DMS153 (cell line): ENCODE results near the gene IL18RAP.

Experiments used
- DNase-seq: peaks from one replicate; lab custom pipeline; 2025; lab: John Stamatoyannopoulos, UW

The IL18RAP gene

DNA sequence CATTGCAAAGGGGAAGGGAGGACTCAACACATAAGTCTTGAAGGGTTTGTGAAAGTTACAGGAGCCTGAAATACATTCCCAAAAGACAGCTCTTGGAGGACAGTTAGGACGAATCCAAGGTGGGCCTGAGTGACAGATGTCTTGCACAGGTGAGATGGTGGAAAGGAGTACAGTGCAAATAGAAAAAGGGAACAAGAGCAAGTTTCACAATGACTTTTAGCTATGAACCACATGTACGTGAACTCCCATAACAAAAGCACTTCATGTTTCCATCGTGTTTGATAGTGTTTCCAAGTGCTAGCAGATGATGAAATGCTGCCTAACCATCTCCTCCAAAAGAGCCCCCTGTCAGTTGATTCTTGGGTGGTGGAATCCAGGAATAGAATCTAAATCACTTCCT is 1.8 kb downstream of the IL18RAP start:
- DNase-seq = no peak

GRCh38 chr2:102425441-102426132 is 2.6 kb downstream of the IL18RAP start:
- DNase-seq = no peak

GRCh38 chr2:102427249-102427648 is 4.3 kb downstream of the IL18RAP start:
- DNase-seq = no peak

DNA sequence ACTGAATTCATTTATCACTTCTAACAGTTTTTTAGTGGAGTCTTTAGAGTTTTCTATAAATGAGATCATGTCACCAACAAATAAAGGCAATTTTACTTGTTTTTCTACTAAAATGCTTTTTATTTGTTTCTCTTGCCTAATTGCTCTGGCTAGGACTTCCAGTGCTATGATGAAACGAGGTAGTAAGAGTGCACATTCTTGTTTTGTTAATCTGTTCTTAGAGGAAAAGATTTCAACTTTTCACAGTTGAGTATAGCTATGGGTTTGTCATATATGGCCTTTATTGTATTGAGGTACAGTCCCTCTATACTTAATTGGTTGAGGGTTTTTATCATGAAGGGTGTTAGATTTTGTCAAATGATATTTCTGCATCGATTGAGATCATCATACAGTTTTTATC is 5.6 kb downstream of the IL18RAP start:
- DNase-seq = no peak

- DNase-seq = no peak
These were observed 9.4 kb downstream of the IL18RAP start for GRCh38 chr2:102432386-102432785.

DNA sequence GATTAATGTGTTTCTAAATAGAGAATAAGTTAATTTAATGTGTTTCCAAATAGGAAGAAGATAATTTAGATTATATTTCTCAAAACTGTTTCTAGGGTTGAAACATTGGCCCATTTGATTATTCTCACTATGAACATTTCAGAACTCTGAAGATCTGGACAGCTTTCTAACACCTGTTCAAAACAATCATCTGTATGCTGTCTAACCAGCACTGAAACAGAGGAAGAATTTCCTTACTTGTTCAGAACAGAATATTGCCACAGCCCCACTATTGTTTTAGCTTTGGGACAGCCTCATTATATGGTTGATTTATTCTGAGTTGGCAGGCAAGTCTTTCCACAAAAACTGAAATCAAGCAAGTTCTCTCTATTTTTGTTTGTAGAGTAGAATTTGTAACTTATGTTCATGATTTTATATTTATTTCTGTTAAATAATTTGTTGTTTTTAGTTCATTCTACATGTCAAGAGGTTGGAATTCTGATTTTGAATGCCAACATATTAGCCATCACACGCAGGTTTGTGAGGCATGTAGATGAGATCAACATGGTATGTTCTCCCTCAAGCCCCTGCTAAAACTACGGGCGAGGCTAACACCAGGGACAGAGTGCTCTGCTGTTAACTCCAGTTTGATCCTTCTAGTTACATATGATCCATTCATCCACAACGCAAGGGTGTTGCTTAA is 11.2 kb downstream of the IL18RAP start:
- no peak for DNase-seq

GRCh38 chr2:102434655-102435381 is 11.9 kb downstream of the IL18RAP start:
- no peak for DNase-seq

DNA sequence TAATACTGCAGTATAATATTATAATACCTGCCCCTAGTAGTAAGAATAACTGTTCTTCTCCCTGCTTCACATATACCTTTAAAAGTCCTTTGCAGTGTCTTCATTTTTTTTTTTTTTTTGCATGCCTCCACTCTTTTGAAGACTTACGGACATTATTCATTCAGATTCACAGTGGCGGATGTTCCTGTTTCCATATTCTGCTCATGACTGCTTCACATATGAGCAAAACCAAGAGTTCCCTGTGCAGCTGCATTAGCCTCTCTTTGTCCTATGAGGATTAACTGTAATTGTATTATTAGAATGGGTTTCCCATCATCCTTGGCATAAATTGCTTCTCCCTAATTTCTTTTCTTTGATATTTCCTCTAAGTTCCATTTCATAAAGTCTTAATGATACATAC is 12.8 kb downstream of the IL18RAP start:
- no peak for DNase-seq

DNA sequence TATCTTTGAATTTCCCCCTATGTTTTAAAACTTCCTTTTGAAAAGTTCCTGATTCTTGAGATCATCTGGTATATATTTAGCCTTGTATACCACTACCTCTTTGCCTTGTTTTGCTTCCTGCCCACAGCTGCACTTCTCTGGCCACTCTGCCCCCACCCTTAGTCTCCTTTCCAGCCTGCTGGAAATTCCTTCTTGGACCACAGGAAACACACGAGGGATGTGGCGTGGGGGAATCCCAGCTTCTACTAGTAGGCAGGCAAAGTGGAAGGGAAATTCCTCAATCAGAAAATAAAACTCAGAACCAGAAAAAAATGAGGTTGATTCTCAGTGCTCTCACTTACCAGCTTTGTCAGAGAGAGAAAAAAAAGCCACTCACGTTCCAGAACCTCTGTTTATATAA is 13.4 kb downstream of the IL18RAP start:
- DNase-seq = no peak

- no peak for DNase-seq
These were observed 14.2 kb downstream of the IL18RAP start for GRCh38 chr2:102437122-102437521.

- no peak for DNase-seq
These were observed 15.2 kb downstream of the IL18RAP start for GRCh38 chr2:102438111-102438510.

- DNase-seq = no peak
These were observed 15.6 kb downstream of the IL18RAP start for GRCh38 chr2:102438578-102438977.

GRCh38 chr2:102439065-102439695 is 16.2 kb downstream of the IL18RAP start:
- no peak for DNase-seq

DNA sequence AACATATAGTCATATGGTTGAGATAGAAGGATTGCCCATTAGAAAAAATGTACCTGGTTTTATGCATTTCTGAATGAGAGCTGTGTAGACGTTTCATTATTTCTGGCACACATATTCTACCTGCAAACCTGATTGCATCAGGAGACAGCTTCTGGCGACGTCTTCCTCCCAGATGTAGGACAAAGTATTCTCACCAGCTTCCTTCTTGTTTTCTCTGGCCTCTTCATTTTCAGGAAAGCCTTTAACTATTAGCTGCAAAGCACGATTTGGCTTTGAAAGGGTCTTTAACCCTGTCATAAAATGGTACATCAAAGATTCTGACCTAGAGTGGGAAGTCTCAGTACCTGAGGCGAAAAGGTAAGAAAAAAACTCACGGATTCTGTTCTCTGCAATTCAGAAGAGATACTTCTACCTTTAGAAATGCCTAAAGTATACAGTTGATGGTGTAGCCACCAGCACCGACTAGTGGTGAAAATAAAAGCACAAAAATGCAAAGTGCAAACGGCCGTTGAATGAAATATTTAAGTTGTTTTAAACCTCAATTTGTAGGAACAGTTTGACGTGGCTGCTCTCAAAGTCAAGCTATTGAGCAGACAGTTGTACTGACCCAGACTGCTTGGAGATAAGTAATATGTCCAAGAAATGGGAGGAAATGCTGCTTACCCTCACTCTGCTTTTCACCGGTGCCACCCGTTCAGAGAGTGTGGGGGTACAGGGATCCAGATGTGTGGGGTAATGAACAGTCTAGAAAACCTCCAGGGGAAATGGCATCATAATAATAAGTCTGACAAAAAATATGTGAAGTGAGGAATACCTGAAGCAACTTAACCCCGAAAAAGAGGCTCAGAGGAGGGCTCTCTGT is 20.2 kb downstream of the IL18RAP start:
- DNase-seq = no peak

DNA sequence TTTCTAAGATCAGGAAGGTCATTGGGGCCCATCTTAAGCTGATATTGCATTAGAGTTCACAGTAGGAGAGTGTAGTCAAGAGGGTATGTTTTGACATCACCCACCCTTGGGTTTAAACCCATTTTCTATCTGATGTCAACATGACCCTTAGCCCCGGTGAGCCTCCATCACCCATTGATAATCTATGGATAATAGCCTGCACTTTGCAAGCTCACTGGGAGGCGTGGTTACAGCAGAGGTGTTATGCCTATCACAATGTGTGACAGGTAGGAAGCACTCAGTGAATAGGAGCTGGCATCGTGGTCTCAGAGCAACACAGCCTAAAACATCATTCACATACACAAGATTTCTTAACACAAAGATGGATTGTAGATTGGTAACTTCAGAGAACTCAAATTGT is 21.3 kb downstream of the IL18RAP start:
- DNase-seq = no peak

GRCh38 chr2:102446936-102447335 is 24.0 kb downstream of the IL18RAP start:
- no peak for DNase-seq

DNA sequence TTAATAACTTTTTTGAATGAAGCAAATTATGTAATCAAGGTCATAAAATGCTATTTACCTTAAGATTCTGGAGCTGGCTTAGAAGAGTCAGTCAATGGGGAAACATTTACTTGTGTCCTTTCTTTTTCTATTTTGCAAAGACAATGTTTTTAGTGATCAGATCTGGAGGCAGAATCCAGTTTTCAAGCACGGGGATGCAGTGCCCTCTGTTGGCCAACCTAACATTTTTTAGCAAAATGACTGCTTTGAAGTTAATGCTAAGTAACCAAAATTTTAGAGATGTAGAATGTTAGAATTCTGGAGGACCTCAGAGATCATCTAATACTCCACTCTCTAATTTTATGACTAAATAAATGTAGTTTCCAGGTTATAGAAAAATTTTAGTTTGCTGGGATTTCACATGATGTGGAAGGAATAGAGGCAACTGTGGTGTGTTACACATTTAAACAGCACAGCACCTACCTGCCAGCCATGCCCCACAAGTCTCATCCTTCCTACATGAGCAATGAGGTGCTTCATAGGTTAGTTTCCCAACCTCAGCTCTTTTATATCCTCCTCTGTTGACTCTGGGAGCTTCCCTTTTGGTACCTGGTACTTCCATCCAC is 26.5 kb downstream of the IL18RAP start:
- DNase-seq = no peak

DNA sequence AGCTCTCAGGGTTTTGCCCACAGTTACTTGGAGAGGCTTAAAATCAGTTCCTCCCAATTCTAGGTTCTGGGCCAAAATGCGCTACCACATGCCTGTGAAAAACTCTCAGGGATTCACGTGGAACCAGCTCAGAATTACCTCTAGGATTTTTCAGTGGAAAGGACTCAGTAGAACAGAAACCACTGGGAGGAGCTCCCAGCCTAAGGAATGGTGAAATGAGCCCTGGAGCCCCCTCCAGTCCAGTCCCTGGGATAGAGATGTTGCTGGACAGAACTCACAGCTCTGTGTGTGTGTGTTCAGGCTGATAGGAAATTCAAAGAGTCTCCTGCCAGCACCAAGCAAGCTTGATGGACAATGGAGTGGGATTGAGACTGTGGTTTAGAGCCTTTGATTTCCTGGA is 29.0 kb downstream of the IL18RAP start:
- no peak for DNase-seq

DNA sequence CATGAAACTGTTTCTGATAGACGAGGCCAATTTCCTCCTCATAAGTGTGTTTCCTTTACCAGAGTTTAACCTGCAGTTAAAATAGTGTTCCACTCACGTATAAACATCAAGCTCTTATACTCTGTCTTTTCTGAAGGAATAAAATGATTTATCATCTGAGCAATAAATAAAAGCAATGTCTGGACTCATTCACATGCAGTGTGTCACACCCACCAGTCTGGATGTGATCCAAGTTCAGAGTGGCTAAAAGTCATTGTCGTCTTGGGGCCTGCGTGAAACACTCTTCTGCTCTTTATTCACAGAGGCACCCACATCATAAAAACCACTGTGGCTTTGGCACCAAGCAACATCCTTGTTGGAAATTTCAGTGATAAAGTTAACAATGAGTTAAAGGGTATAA is 30.5 kb downstream of the IL18RAP start:
- peak; percentile 93 for DNase-seq

DNA sequence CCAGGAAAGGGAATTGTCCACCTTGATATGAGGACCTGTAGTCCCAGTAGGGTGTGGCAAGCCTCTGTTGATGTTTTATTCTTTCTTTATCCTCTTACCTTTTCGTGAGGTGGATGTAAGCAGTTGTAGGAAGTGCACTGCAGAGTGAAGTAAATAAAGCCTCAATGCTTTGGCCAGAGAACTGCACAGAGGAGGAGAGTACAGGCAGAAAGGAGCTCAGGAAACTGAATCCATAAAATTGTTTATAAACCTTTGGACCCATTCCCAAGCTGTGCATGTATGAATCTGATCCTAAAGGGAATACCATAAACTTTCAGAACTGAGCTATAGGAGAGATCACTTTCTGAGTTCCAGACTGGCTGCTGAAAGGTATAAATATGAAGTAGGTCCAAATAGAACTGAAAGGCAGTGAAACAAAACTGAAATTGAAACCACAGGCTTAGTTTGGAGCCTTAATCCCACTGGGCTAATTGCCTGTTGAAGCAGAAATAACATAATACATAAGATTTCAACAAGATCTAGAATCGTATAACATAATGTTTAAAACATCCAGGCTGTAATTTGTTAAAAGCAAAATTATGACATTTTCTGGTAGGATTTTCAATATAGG is 32.2 kb downstream of the IL18RAP start:
- DNase-seq = no peak

DNA sequence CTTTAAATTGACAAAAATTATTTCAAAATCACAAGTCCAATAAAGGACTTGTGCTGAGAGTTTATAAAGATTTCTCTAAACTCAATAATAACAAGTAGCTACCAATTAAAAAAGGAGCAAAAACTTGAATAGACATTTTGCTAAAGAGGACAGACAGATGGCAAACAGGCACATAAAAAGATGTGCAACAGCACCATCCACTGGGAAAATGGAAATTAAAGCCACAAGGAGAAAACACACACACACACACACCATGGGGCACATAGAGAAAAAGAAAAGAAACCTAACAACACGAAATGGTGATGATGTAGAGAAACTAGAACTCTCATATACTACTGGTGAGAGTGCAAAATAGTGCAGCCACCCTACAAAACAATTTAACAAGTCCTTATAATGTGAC is 37.5 kb downstream of the IL18RAP start:
- no peak for DNase-seq
